ENCODE data around the gene AFF3. TPM values are rescaled to one million over a fixed set of nuclear protein-coding genes. Genes with fewer than 3 reads are reported as not detected.

Gene AFF3
- total RNA-seq, 5 donors from 2014 or later (not counting 1 experiment from before 2014, with no cell fraction given): 9.9 to 23.5 (median 11.5) TPM

- H3K4me3 Mint-ChIP-seq: no peak overlapping the region
- peaks cover 16 to 27% (median 21%) of the 10 kb centered on the region in 3 donors for H3K4me1 Mint-ChIP-seq
- H3K4me1 ChIP-seq (ENCODE audit: control insufficient read depth in 1 of 2, extremely low read depth in 1 of 2, insufficient read depth in 2 of 2, low read length in 2 of 2): peaks cover 0 to 11% of the 10 kb centered on the region in 2 experiments
- CTCF ChIA-PET: interaction anchor here in 1 of 2 donors (0.5 to 0.8 kb wide), 2 partner anchors 122 to 1935 kb away, joined by 3 to 6 read pairs; no protein-coding TSS in a partner anchor
- no peaks in the 10 kb centered on the region for H3K27me3 ChIP-seq (replicated peaks in 1 of 2; ENCODE audit: control insufficient read depth in 2 of 2, extremely low read depth in 1 of 2, insufficient read depth in 2 of 2, low read length in 1 of 2)
- no peaks in the 10 kb centered on the region for H3K9me3 Mint-ChIP-seq
- POLR2A ChIA-PET: no interaction called here
- DNase-seq (no peak), ATAC-seq (replicated peaks in 1 of 4) (no peak)
- no peaks in the 10 kb centered on the region for H3K27me3 Mint-ChIP-seq
- H3K36me3 ChIP-seq (ENCODE audit: control insufficient read depth in 2 of 2, extremely low read depth in 1 of 2, insufficient read depth in 1 of 2, low read length in 1 of 2): no peaks in the 10 kb centered on the region
- no peak overlapping the region for H3K27ac Mint-ChIP-seq
- no peak overlapping the region for H3K27ac ChIP-seq (ENCODE audit: low read length)
- H3K9me3 ChIP-seq: no peaks in the 10 kb centered on the region
- H3K4me3 ChIP-seq (ENCODE audit: control insufficient read depth in 1 of 2, extremely low read depth in 1 of 2, low read length in 1 of 2): no peak overlapping the region
- H3K36me3 Mint-ChIP-seq: peaks cover 2% of the 10 kb centered on the region
- 85% methylated on average over 6 of the region's 9 CpGs for WGBS (ENCODE audit: insufficient coverage)
These were observed 276.3 kb downstream of the AFF3 start for GRCh38 chr2:99865818-99866676.

- Histone ChIP-seq H3K9me3 (no peaks in the 10 kb centered on the region), H3K27me3 (replicated peaks in 1 of 2; ENCODE audit: control insufficient read depth in 2 of 2, extremely low read depth in 1 of 2, insufficient read depth in 2 of 2, low read length in 1 of 2) (no peaks in the 10 kb centered on the region), H3K4me1 (ENCODE audit: control insufficient read depth in 1 of 2, extremely low read depth in 1 of 2, insufficient read depth in 2 of 2, low read length in 2 of 2) (peaks cover 0 to 13% of the 10 kb centered on the region in 2 experiments), H3K36me3 (ENCODE audit: control insufficient read depth in 2 of 2, extremely low read depth in 1 of 2, insufficient read depth in 1 of 2, low read length in 1 of 2) (no peaks in the 10 kb centered on the region), H3K27ac (ENCODE audit: low read length) (no peak overlapping the region), H3K4me3 (ENCODE audit: control insufficient read depth in 1 of 2, extremely low read depth in 1 of 2, low read length in 1 of 2) (no peak overlapping the region)
- Mint-ChIP-seq H3K4me1 (peaks cover 21 to 31% (median 27%) of the 10 kb centered on the region in 3 donors), H3K9me3 (no peaks in the 10 kb centered on the region), H3K27me3 (no peaks in the 10 kb centered on the region), H3K27ac (no peak overlapping the region), H3K36me3 (peaks cover 2% of the 10 kb centered on the region), H3K4me3 (no peak overlapping the region)
- CTCF ChIA-PET: no interaction called here
- WGBS (ENCODE audit: insufficient coverage): 90% methylated on average over 7 of the region's 10 CpGs
- DNase-seq: no peak
- POLR2A ChIA-PET: no interaction called here
- no peak for ATAC-seq (replicated peaks in 1 of 4)
These were observed 277.5 kb downstream of the AFF3 start for GRCh38 chr2:99864561-99865553.

GRCh38 chr2:99863903-99864270, 278.5 kb downstream of the AFF3 start:
- Histone ChIP-seq H3K4me1 (ENCODE audit: control insufficient read depth in 1 of 2, extremely low read depth in 1 of 2, insufficient read depth in 2 of 2, low read length in 2 of 2) (peaks cover 0 to 13% of the 10 kb centered on the region in 2 experiments), H3K4me3 (ENCODE audit: control insufficient read depth in 1 of 2, extremely low read depth in 1 of 2, low read length in 1 of 2) (no peak overlapping the region), H3K36me3 (ENCODE audit: control insufficient read depth in 2 of 2, extremely low read depth in 1 of 2, insufficient read depth in 1 of 2, low read length in 1 of 2) (no peaks in the 10 kb centered on the region), H3K9me3 (no peaks in the 10 kb centered on the region), H3K27ac (ENCODE audit: low read length) (no peak overlapping the region), H3K27me3 (replicated peaks in 1 of 2; ENCODE audit: control insufficient read depth in 2 of 2, extremely low read depth in 1 of 2, insufficient read depth in 2 of 2, low read length in 1 of 2) (no peaks in the 10 kb centered on the region)
- H3K27me3 Mint-ChIP-seq: no peaks in the 10 kb centered on the region
- ATAC-seq (replicated peaks in 1 of 4): no peak
- no peak overlapping the region for H3K27ac Mint-ChIP-seq
- WGBS (ENCODE audit: insufficient coverage): 74% methylated on average over 2 of the region's 2 CpGs
- CTCF ChIA-PET: no interaction called here
- POLR2A ChIA-PET: no interaction called here
- H3K4me1 Mint-ChIP-seq: peaks cover 21 to 31% (median 27%) of the 10 kb centered on the region in 3 donors
- DNase-seq: no peak
- no peaks in the 10 kb centered on the region for H3K9me3 Mint-ChIP-seq
- peaks cover 2% of the 10 kb centered on the region for H3K36me3 Mint-ChIP-seq
- H3K4me3 Mint-ChIP-seq: no peak overlapping the region

DNA sequence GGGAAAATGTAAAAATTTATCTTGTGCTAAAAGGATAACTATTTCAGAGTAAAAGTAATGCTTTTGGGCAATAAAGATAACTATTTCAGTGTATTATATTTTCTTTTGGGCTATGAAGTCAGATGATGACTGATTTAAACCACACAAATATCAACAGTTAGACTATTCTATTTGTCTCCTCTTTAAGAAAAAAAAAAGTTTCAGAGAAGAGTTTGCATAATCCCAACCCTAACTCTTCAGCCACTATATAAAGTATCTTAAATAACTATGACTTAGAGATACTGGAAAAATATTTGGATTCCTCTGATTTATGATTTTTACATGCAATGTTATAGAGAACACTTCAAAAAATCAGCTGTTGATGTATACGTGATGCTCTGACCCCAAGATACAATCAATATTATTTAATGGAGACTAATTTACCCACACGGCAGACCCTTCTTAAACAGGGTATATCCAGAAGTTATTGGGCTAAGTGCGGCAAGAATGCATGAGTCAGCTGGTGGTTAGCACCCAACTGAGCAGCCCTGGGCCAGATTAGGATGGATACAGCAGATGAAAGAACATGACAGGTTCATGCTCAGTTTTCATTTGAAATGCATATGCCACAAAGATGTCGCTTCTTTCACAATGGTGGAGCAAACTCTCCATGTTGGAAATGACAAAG, 279.0 kb downstream of the AFF3 start:
- no peak for ATAC-seq (replicated peaks in 1 of 4)
- CTCF ChIA-PET: no interaction called here
- no peaks in the 10 kb centered on the region for H3K27me3 Mint-ChIP-seq

DNA sequence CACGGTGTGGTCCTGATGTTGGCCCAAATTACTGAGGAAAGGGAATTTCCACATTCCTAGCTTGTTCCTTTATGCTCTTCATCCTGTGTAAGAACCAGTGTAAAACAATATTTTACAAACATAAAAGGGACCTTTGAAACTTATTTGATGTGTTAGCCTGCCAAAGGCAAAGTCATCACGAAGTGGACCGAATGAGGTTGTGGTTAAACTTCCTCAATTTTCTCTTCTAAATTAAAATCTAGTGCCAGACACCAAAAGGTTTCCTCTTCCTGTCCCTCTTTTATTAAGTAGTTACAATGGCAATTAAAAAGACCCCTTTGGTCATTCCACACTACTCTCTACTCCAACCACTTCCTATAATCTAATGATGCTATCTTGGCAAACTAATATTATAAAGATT, 279.8 kb downstream of the AFF3 start:
- H3K36me3 Mint-ChIP-seq: peaks cover under 1% of the 10 kb centered on the region
- ATAC-seq (replicated peaks in 1 of 4) (no peak), DNase-seq (no peak)
- Histone ChIP-seq H3K9me3 (no peaks in the 10 kb centered on the region), H3K27me3 (replicated peaks in 1 of 2; ENCODE audit: control insufficient read depth in 2 of 2, extremely low read depth in 1 of 2, insufficient read depth in 2 of 2, low read length in 1 of 2) (peaks cover 0 to 3% of the 10 kb centered on the region in 2 experiments), H3K27ac (ENCODE audit: low read length) (no peak overlapping the region), H3K4me3 (ENCODE audit: control insufficient read depth in 1 of 2, extremely low read depth in 1 of 2, low read length in 1 of 2) (no peak overlapping the region), H3K4me1 (ENCODE audit: control insufficient read depth in 1 of 2, extremely low read depth in 1 of 2, insufficient read depth in 2 of 2, low read length in 2 of 2) (peaks cover 0 to 13% of the 10 kb centered on the region in 2 experiments), H3K36me3 (ENCODE audit: control insufficient read depth in 2 of 2, extremely low read depth in 1 of 2, insufficient read depth in 1 of 2, low read length in 1 of 2) (no peaks in the 10 kb centered on the region)
- no peaks in the 10 kb centered on the region for H3K9me3 Mint-ChIP-seq
- H3K27ac Mint-ChIP-seq: peak overlapping the region in 1 of 2 donors; percentile 11
- peaks cover 21 to 34% (median 27%) of the 10 kb centered on the region in 3 donors for H3K4me1 Mint-ChIP-seq
- no peaks in the 10 kb centered on the region for H3K27me3 Mint-ChIP-seq
- CTCF ChIA-PET: no interaction called here
- H3K4me3 Mint-ChIP-seq: peak overlapping the region in 1 of 3 donors; percentile 3
- WGBS (ENCODE audit: insufficient coverage): no CpG with 5 or more reads among the region's 3 CpGs
- POLR2A ChIA-PET: interaction anchor here in 1 of 2 donors (0.6 to 0.7 kb wide), 2 partner anchors 177 to 663 kb away, joined by 3 read pairs; no protein-coding TSS in a partner anchor

More for the DNA sequence above, 279.0 kb downstream of the AFF3 start:
- H3K9me3 Mint-ChIP-seq: no peaks in the 10 kb centered on the region
- WGBS (ENCODE audit: insufficient coverage): 86% methylated on average over 3 of the region's 4 CpGs
- POLR2A ChIA-PET: no interaction called here
- no peaks in the 10 kb centered on the region for H3K9me3 ChIP-seq
- H3K27ac Mint-ChIP-seq: no peak overlapping the region
- DNase-seq: no peak
- peaks cover 0 to 13% of the 10 kb centered on the region in 2 experiments for H3K4me1 ChIP-seq (ENCODE audit: control insufficient read depth in 1 of 2, extremely low read depth in 1 of 2, insufficient read depth in 2 of 2, low read length in 2 of 2)
- no peaks in the 10 kb centered on the region for H3K36me3 ChIP-seq (ENCODE audit: control insufficient read depth in 2 of 2, extremely low read depth in 1 of 2, insufficient read depth in 1 of 2, low read length in 1 of 2)
- H3K4me3 Mint-ChIP-seq: no peak overlapping the region
- no peaks in the 10 kb centered on the region for H3K27me3 ChIP-seq (replicated peaks in 1 of 2; ENCODE audit: control insufficient read depth in 2 of 2, extremely low read depth in 1 of 2, insufficient read depth in 2 of 2, low read length in 1 of 2)
- H3K4me1 Mint-ChIP-seq: peaks cover 21 to 31% (median 27%) of the 10 kb centered on the region in 3 donors
- H3K4me3 ChIP-seq (ENCODE audit: control insufficient read depth in 1 of 2, extremely low read depth in 1 of 2, low read length in 1 of 2): no peak overlapping the region
- H3K36me3 Mint-ChIP-seq: peaks cover 2% of the 10 kb centered on the region
- no peak overlapping the region for H3K27ac ChIP-seq (ENCODE audit: low read length)

GRCh38 chr2:99861376-99861760, 281.0 kb downstream of the AFF3 start:
- H3K27me3 Mint-ChIP-seq: no peaks in the 10 kb centered on the region
- Histone ChIP-seq H3K27me3 (replicated peaks in 1 of 2; ENCODE audit: control insufficient read depth in 2 of 2, extremely low read depth in 1 of 2, insufficient read depth in 2 of 2, low read length in 1 of 2) (peaks cover 0 to 3% of the 10 kb centered on the region in 2 experiments), H3K9me3 (peaks cover 2% of the 10 kb centered on the region), H3K36me3 (ENCODE audit: control insufficient read depth in 2 of 2, extremely low read depth in 1 of 2, insufficient read depth in 1 of 2, low read length in 1 of 2) (no peaks in the 10 kb centered on the region), H3K27ac (ENCODE audit: low read length) (no peak overlapping the region), H3K4me3 (ENCODE audit: control insufficient read depth in 1 of 2, extremely low read depth in 1 of 2, low read length in 1 of 2) (no peak overlapping the region), H3K4me1 (ENCODE audit: control insufficient read depth in 1 of 2, extremely low read depth in 1 of 2, insufficient read depth in 2 of 2, low read length in 2 of 2) (peaks cover 0 to 13% of the 10 kb centered on the region in 2 experiments)
- CTCF ChIA-PET: no interaction called here
- WGBS (ENCODE audit: insufficient coverage): no CpG with 5 or more reads among the region's 2 CpGs
- H3K9me3 Mint-ChIP-seq: peaks cover 0 to under 1% (median 0%) of the 10 kb centered on the region in 3 donors
- no peak overlapping the region for H3K4me3 Mint-ChIP-seq
- POLR2A ChIA-PET: no interaction called here
- peak in 3 of 4 experiments; percentile 31 to 47 (median 40) for ATAC-seq (replicated peaks in 1 of 4)
- peaks cover 21 to 34% (median 27%) of the 10 kb centered on the region in 3 donors for H3K4me1 Mint-ChIP-seq
- no peak overlapping the region for H3K27ac Mint-ChIP-seq
- DNase-seq: no peak
- no peaks in the 10 kb centered on the region for H3K36me3 Mint-ChIP-seq

Data from T-cell (primary cell).